SK-N-SH (cell line): ENCODE measurements around the gene ITGB8. TPM values are rescaled to one million over a fixed set of nuclear protein-coding genes. Genes with fewer than 3 reads are reported as not detected.

Experiments used
- CTCF ChIA-PET: fragments of 300-600, 350-600 bp; formaldehyde crosslinking; extraction: SDS; loops from one replicate; lab custom pipeline; 2021; lab: Yijun Ruan, JAX
- POLR2A ChIA-PET: fragments of 350-600 bp; sonication (Branson Sonifier 250); formaldehyde crosslinking; extraction: SDS; loops from one replicate; lab custom pipeline; 2020; ENCODE audit warnings: antibody characterized with exemption, inconsistent platforms; lab: Yijun Ruan, JAX
- DNase-seq: peaks from one replicate; pipeline ENCODE4 v3.0.0; 2012
- H2AFZ ChIP-seq: fragments of 200-600 bp; sonication (generic); 2 replicates; pipeline ENCODE4 v1.8.1; 2016; ENCODE audit warnings: antibody characterized with exemption, mild to moderate bottlenecking, low read depth
- H3F3A ChIP-seq: fragments of 200-600 bp; sonication (generic); replicated peaks from 2 replicates; pipeline ENCODE3; 2016; ENCODE audit warnings: antibody characterized with exemption, mild to moderate bottlenecking; ENCODE audit not compliant: insufficient read depth
- H3K27ac ChIP-seq, 2 experiments: fragments of 200-500 bp in 1 of 2; fragments of 200-600 bp in 1 of 2; sonication (Bioruptor generic) in 1 of 2; sonication (generic), shearing (Covaris generic) in 1 of 2; 2 replicates each; pipeline versions ENCODE4 v1.5.1 to v1.6.1; 2014 to 2016; ENCODE audit warnings: low read depth in 2 of 2, inconsistent platforms in 1 of 2, low read length in 1 of 2, mild to moderate bottlenecking in 1 of 2, mixed read lengths in 1 of 2
- H3K27me3 ChIP-seq: fragments of 200-600 bp; sonication (generic), shearing (Covaris generic); 2 replicates; pipeline ENCODE4 v1.6.1; 2016; ENCODE audit warnings: mixed run types; ENCODE audit not compliant: insufficient read depth
- H3K36me3 ChIP-seq, 2 experiments: fragments of 200-500 bp in 1 of 2; fragments of 200-600 bp in 1 of 2; sonication (Bioruptor generic) in 1 of 2; sonication (generic) in 1 of 2; replicated peaks in 1 of 2; 2 replicates each; pipeline versions ENCODE3 to v1.5.1; 2014 to 2016; ENCODE audit warnings: low read length in 1 of 2, mild to moderate bottlenecking in 1 of 2; ENCODE audit not compliant: insufficient read depth in 2 of 2, control insufficient read depth in 1 of 2
- H3K4me1 ChIP-seq, 2 experiments: fragments of 200-500 bp in 1 of 2; fragments of 200-600 bp in 1 of 2; sonication (Bioruptor generic) in 1 of 2; sonication (generic), shearing (Covaris generic) in 1 of 2; 2 replicates each; pipeline versions ENCODE4 v1.5.1 to v1.6.1; 2014 to 2016; ENCODE audit warnings: low read depth in 1 of 2, low read length in 1 of 2, mixed run types in 1 of 2; ENCODE audit not compliant: insufficient read depth in 2 of 2, control insufficient read depth in 1 of 2
- H3K4me2 ChIP-seq: fragments of 200-600 bp; sonication (generic), shearing (Covaris generic); 2 replicates; pipeline ENCODE4 v1.6.1; 2017; ENCODE audit warnings: mixed run types
- H3K4me3 ChIP-seq, 2 experiments: fragments of 200-500 bp in 1 of 2; fragments of 200-600 bp in 1 of 2; sonication (Bioruptor generic) in 1 of 2; sonication (generic), shearing (Covaris generic) in 1 of 2; 2 replicates each; pipeline versions ENCODE4 v1.5.1 to v1.8.1; 2014 to 2016; ENCODE audit warnings: low read depth in 2 of 2, inconsistent platforms in 1 of 2, low read length in 1 of 2, mild to moderate bottlenecking in 1 of 2, mixed read lengths in 1 of 2, moderate library complexity in 1 of 2
- H3K79me2 ChIP-seq: fragments of 200-600 bp; sonication (generic); 2 replicates; pipeline ENCODE4 v1.8.1; 2017; ENCODE audit warnings: mild to moderate bottlenecking; ENCODE audit not compliant: insufficient read depth
- H3K9ac ChIP-seq: fragments of 200-600 bp; sonication (generic); 2 replicates; pipeline ENCODE4 v1.6.1; 2017; ENCODE audit warnings: mixed run types
- H3K9me2 ChIP-seq: fragments of 200-600 bp; sonication (generic); 2 replicates; pipeline ENCODE4 v1.6.1; 2017; ENCODE audit warnings: mixed run types
- H3K9me3 ChIP-seq: fragments of 200-600 bp; sonication (generic); 2 replicates; pipeline ENCODE4 v1.6.1; 2017; ENCODE audit warnings: mixed run types, mild to moderate bottlenecking, moderate library complexity
- H4K20me1 ChIP-seq: fragments of 200-600 bp; sonication (generic); 2 replicates; pipeline ENCODE4 v1.6.1; 2017; ENCODE audit warnings: mild to moderate bottlenecking, mixed run types; ENCODE audit not compliant: insufficient read depth
- EZH2phosphoT487 ChIP-seq: fragments of 200-600 bp; sonication (generic); IDR thresholded peaks from 2 replicates; pipeline ENCODE4 v1.6.1; 2017; ENCODE audit warnings: low read depth, mixed run types, mild to moderate bottlenecking, antibody characterized with exemption, moderate library complexity, borderline replicate concordance
- FOSL2 ChIP-seq: IDR thresholded peaks from 2 replicates; pipeline ENCODE4 v1.4.0; 2012; ENCODE audit warnings: low read depth, mild to moderate bottlenecking, moderate library complexity, borderline replicate concordance
- FOXJ3 ChIP-seq: sonication (generic); formaldehyde crosslinking; IDR thresholded peaks from 2 replicates; pipeline ENCODE4 v1.5.1; 2020; ENCODE audit warnings: mild to moderate bottlenecking, missing genetic modification reagents
- FOXM1 ChIP-seq: IDR thresholded peaks from 2 replicates; pipeline ENCODE4 v1.4.0; 2012; ENCODE audit warnings: low read depth, mild to moderate bottlenecking
- JUND ChIP-seq: IDR thresholded peaks from 2 replicates; pipeline ENCODE4 v1.4.0; 2012
- MEF2A ChIP-seq: IDR thresholded peaks from 2 replicates; pipeline ENCODE4 v1.4.0; 2012; ENCODE audit warnings: low read depth, borderline replicate concordance
- NRF1 ChIP-seq: IDR thresholded peaks from 2 replicates; pipeline ENCODE4 v1.6.1; 2012; ENCODE audit warnings: low read depth, mild to moderate bottlenecking, low read length
- RAD21 ChIP-seq: IDR thresholded peaks from 2 replicates; pipeline ENCODE4 v1.6.1; 2012; ENCODE audit warnings: mild to moderate bottlenecking, low read length
- REST ChIP-seq: IDR thresholded peaks from 2 replicates; pipeline ENCODE4 v1.6.1; 2012; ENCODE audit warnings: mild to moderate bottlenecking, low read depth, low read length, moderate library complexity
- RXRA ChIP-seq: IDR thresholded peaks from 2 replicates; pipeline ENCODE4 v1.4.0; 2012; ENCODE audit warnings: low read depth, mild to moderate bottlenecking, borderline replicate concordance
- SIN3A ChIP-seq: IDR thresholded peaks from 2 replicates; pipeline ENCODE4 v1.6.1; 2012; ENCODE audit warnings: low read depth, mild to moderate bottlenecking, low read length, moderate library complexity, borderline replicate concordance
- SMC3 ChIP-seq: IDR thresholded peaks from 2 replicates; pipeline ENCODE4 v1.6.1; 2012; ENCODE audit warnings: low read depth, low read length, improper control_type of control experiment
- USF1 ChIP-seq: IDR thresholded peaks from 2 replicates; pipeline ENCODE4 v1.4.0; 2012; ENCODE audit warnings: low read depth, borderline replicate concordance
- YY1 ChIP-seq: IDR thresholded peaks from 2 replicates; pipeline ENCODE4 v1.4.0; 2012; ENCODE audit warnings: low read depth, mild to moderate bottlenecking
- WGBS: methylation state at CpG from one replicate; pipeline ENCODE4 v1.1.6; 2017; ENCODE audit warnings: low lambda C conversion rate; 5-methylcytosine and 5-hydroxymethylcytosine counted together
- polyA plus RNA-seq, 3 experiments: library from polyadenylated mRNA; depleted of rRNA; stranded (reverse); fragments of >200 nt; gene quantifications; 2 replicates each; pipeline ENCODE4 v1.2.3, GENCODE V29; 2012
- TF ChIP-seq, protein P1 (sequence below): IDR thresholded peaks from 2 replicates; pipeline ENCODE4 v1.4.0; 2012; ENCODE audit warnings: low read depth, borderline replicate concordance
- TF ChIP-seq, protein P2 (sequence below): fragments of 200-600 bp; sonication (generic); IDR thresholded peaks from 2 replicates; pipeline ENCODE4 v1.6.1; 2017; ENCODE audit warnings: antibody characterized with exemption, mild to moderate bottlenecking, moderate library complexity
- TF ChIP-seq, protein P3 (sequence below): fragments of 150-350 bp; IDR thresholded peaks from 2 replicates; pipeline ENCODE4 v1.6.1; 2017; ENCODE audit warnings: antibody characterized with exemption, low read length, low read depth, borderline replicate concordance
- TF ChIP-seq, protein P4 (sequence below): fragments of 150-350 bp; IDR thresholded peaks from 2 replicates; pipeline ENCODE4 v1.6.1; 2016; ENCODE audit warnings: mild to moderate bottlenecking, low read depth, low read length
- TF ChIP-seq, protein P5 (sequence below): IDR thresholded peaks from 2 replicates; pipeline ENCODE4 v1.4.0; 2012; ENCODE audit warnings: low read depth

The ITGB8 gene
- polyA plus RNA-seq, 1 of the 3 experiments (the other 2 are of a cell fraction): 0.62 TPM

- H3K36me3 ChIP-seq: no peaks in the 10 kb centered on the region
- no peak overlapping the region for H3K27ac ChIP-seq
- TF ChIP-seq RAD21 (no peak), RXRA (no peak), EZH2phosphoT487 (no peak), USF1 (no peak), MEF2A (no peak), FOXM1 (no peak), REST (no peak), FOXJ3 (CRISPR knock-in tag) (no peak), NRF1 (no peak), SIN3A (no peak), YY1 (no peak), JUND (no peak), SMC3 (no peak), FOSL2 (no peak)
- TF ChIP-seq, protein P1, sequence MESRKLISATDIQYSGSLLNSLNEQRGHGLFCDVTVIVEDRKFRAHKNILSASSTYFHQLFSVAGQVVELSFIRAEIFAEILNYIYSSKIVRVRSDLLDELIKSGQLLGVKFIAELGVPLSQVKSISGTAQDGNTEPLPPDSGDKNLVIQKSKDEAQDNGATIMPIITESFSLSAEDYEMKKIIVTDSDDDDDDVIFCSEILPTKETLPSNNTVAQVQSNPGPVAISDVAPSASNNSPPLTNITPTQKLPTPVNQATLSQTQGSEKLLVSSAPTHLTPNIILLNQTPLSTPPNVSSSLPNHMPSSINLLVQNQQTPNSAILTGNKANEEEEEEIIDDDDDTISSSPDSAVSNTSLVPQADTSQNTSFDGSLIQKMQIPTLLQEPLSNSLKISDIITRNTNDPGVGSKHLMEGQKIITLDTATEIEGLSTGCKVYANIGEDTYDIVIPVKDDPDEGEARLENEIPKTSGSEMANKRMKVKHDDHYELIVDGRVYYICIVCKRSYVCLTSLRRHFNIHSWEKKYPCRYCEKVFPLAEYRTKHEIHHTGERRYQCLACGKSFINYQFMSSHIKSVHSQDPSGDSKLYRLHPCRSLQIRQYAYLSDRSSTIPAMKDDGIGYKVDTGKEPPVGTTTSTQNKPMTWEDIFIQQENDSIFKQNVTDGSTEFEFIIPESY: no peak
- TF ChIP-seq, protein P2, sequence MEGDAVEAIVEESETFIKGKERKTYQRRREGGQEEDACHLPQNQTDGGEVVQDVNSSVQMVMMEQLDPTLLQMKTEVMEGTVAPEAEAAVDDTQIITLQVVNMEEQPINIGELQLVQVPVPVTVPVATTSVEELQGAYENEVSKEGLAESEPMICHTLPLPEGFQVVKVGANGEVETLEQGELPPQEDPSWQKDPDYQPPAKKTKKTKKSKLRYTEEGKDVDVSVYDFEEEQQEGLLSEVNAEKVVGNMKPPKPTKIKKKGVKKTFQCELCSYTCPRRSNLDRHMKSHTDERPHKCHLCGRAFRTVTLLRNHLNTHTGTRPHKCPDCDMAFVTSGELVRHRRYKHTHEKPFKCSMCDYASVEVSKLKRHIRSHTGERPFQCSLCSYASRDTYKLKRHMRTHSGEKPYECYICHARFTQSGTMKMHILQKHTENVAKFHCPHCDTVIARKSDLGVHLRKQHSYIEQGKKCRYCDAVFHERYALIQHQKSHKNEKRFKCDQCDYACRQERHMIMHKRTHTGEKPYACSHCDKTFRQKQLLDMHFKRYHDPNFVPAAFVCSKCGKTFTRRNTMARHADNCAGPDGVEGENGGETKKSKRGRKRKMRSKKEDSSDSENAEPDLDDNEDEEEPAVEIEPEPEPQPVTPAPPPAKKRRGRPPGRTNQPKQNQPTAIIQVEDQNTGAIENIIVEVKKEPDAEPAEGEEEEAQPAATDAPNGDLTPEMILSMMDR: no peak
- TF ChIP-seq, protein P3, sequence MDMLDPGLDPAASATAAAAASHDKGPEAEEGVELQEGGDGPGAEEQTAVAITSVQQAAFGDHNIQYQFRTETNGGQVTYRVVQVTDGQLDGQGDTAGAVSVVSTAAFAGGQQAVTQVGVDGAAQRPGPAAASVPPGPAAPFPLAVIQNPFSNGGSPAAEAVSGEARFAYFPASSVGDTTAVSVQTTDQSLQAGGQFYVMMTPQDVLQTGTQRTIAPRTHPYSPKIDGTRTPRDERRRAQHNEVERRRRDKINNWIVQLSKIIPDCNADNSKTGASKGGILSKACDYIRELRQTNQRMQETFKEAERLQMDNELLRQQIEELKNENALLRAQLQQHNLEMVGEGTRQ: no peak
- TF ChIP-seq, protein P4, sequence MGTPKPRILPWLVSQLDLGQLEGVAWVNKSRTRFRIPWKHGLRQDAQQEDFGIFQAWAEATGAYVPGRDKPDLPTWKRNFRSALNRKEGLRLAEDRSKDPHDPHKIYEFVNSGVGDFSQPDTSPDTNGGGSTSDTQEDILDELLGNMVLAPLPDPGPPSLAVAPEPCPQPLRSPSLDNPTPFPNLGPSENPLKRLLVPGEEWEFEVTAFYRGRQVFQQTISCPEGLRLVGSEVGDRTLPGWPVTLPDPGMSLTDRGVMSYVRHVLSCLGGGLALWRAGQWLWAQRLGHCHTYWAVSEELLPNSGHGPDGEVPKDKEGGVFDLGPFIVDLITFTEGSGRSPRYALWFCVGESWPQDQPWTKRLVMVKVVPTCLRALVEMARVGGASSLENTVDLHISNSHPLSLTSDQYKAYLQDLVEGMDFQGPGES: no peak
- TF ChIP-seq, protein P5, sequence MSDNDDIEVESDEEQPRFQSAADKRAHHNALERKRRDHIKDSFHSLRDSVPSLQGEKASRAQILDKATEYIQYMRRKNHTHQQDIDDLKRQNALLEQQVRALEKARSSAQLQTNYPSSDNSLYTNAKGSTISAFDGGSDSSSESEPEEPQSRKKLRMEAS: no peak
- no peak overlapping the region for H3K4me3 ChIP-seq
- no peaks in the 10 kb centered on the region for H3K79me2 ChIP-seq
- H3K9me3 ChIP-seq: no peaks in the 10 kb centered on the region
- WGBS: 22% methylated on average over 3 of the region's 3 CpGs
- no peak overlapping the region for H2AFZ ChIP-seq
- ChIA-PET POLR2A (no interaction called here), CTCF (interaction anchor here (1.0 to 1.6 kb wide), 3 partner anchors 47 to 149 kb away, joined by 3 to 6 read pairs (median 3); no protein-coding TSS in a partner anchor)
- no peaks in the 10 kb centered on the region for H3F3A ChIP-seq
- no peak for DNase-seq
- H3K9me2 ChIP-seq: no peaks in the 10 kb centered on the region
- no peaks in the 10 kb centered on the region for H3K27me3 ChIP-seq
- no peaks in the 10 kb centered on the region for H4K20me1 ChIP-seq
- H3K4me1 ChIP-seq: no peaks in the 10 kb centered on the region
- H3K9ac ChIP-seq: no peak overlapping the region
- no peak overlapping the region for H3K4me2 ChIP-seq
Measured at GRCh38 chr7:20449176-20449575, 118.5 kb downstream of the ITGB8 start.
